H1 (cell line): Measurements from ENCODE around the gene CSTF2. TPM values are rescaled to one million over a fixed set of nuclear protein-coding genes. Genes with fewer than 3 reads are reported as not detected.

Source experiments
- CTCF ChIA-PET: fragments of 300-600 bp; sonication (Branson Sonifier 250); formaldehyde crosslinking; loops from one replicate; lab custom pipeline; 2021; ENCODE audit not compliant: partially characterized antibody; lab: Charles Lee
- POLR2A ChIA-PET: fragments of 300-600 bp; sonication (Branson Sonifier 250); formaldehyde crosslinking; loops from one replicate; lab custom pipeline; 2021; ENCODE audit warnings: inconsistent platforms; ENCODE audit not compliant: partially characterized antibody; lab: Charles Lee
- DNase-seq, 2 experiments: peaks; one replicate each; pipeline versions ENCODE4 v3.0.0 to v3.0.0-alpha.2; 2010 to 2022; ENCODE audit warnings: low spot score in 2 of 2, low read depth in 1 of 2, mixed read lengths in 1 of 2
- FAIRE-seq: peaks from 2 replicates; lab custom pipeline; 2011; peaks lifted over from hg19 to GRCh38; lab: Jason Lieb, UNC
- H2AFZ ChIP-seq: 2 replicates; pipeline ENCODE4 v1.8.1; 2012; ENCODE audit warnings: low read length, inconsistent platforms
- H2AK5ac ChIP-seq: 2 replicates; pipeline ENCODE4 v1.6.1; 2013; ENCODE audit warnings: low read depth, low read length
- H2BK120ac ChIP-seq: replicated peaks from 2 replicates; pipeline ENCODE3; 2013; ENCODE audit warnings: low read depth, low read length, inconsistent platforms
- H2BK12ac ChIP-seq: 2 replicates; pipeline ENCODE4 v1.6.1; 2013; ENCODE audit warnings: low read depth, low read length
- H2BK15ac ChIP-seq: 2 replicates; pipeline ENCODE4 v1.6.1; 2013; ENCODE audit warnings: low read length
- H2BK20ac ChIP-seq: 2 replicates; pipeline ENCODE4 v1.6.1; 2013; ENCODE audit warnings: low read length
- H2BK5ac ChIP-seq: 2 replicates; pipeline ENCODE4 v1.6.1; 2013; ENCODE audit warnings: low read depth, low read length
- H3K14ac ChIP-seq: 2 replicates; pipeline ENCODE4 v1.6.1; 2013; ENCODE audit warnings: inconsistent platforms; ENCODE audit not compliant: insufficient read length
- H3K18ac ChIP-seq: 2 replicates; pipeline ENCODE4 v1.6.1; 2013; ENCODE audit warnings: low read length; ENCODE audit errors: extremely low read depth
- H3K23ac ChIP-seq: 2 replicates; pipeline ENCODE4 v1.6.1; 2013; ENCODE audit warnings: inconsistent platforms; ENCODE audit not compliant: insufficient read length
- H3K23me2 ChIP-seq: 2 replicates; pipeline ENCODE4 v1.6.1; 2013; ENCODE audit warnings: low read depth, low read length
- H3K27ac ChIP-seq: 2 replicates; pipeline ENCODE4 v1.6.1; 2011; ENCODE audit warnings: low read depth, low read length, inconsistent platforms
- H3K27me3 ChIP-seq, 4 experiments: replicated peaks in 1 of 4; 1 replicate in 1 of 4; 2 replicates in 3 of 4; pipeline versions ENCODE4 v1.6.1 to v1.8.1; 2011 to 2013; ENCODE audit warnings: low read length in 3 of 4, mild to moderate bottlenecking in 3 of 4, inconsistent platforms in 2 of 4, mixed read lengths in 2 of 4, moderate library complexity in 1 of 4; ENCODE audit not compliant: control insufficient read depth in 3 of 4, insufficient read depth in 3 of 4; ENCODE audit errors: extremely low read depth in 1 of 4
- H3K36me3 ChIP-seq, 4 experiments: 2 replicates each; pipeline versions ENCODE4 v1.6.1 to v1.8.1; 2011 to 2013; ENCODE audit warnings: mild to moderate bottlenecking in 4 of 4, low read length in 3 of 4, moderate library complexity in 2 of 4, control low read depth in 1 of 4, inconsistent platforms in 1 of 4; ENCODE audit not compliant: insufficient read depth in 4 of 4, control insufficient read depth in 2 of 4
- H3K4ac ChIP-seq: replicated peaks from 2 replicates; pipeline ENCODE3; 2013; ENCODE audit warnings: low read length, low read depth, mixed read lengths, inconsistent platforms; ENCODE audit not compliant: insufficient read length
- H3K4me1 ChIP-seq, 4 experiments: replicated peaks in 1 of 4; 1 replicate in 1 of 4; 2 replicates in 3 of 4; pipeline versions ENCODE4 v1.6.1 to v1.8.1; 2011 to 2013; ENCODE audit warnings: low read length in 3 of 4, inconsistent platforms in 2 of 4, mixed read lengths in 1 of 4; ENCODE audit not compliant: insufficient read depth in 4 of 4, control insufficient read depth in 3 of 4
- H3K4me2 ChIP-seq, 2 experiments: 2 replicates each; pipeline versions ENCODE4 v1.6.1 to v1.8.1; 2011 to 2013; ENCODE audit warnings: low read depth in 2 of 2, low read length in 2 of 2, control low read depth in 1 of 2, inconsistent platforms in 1 of 2, mild to moderate bottlenecking in 1 of 2; ENCODE audit not compliant: insufficient read depth in 1 of 2
- H3K4me3 ChIP-seq, 4 experiments: fragments of 200-600, 300-600 bp in 1 of 4; sonication (generic), shearing (Covaris generic), sonication (Bioruptor Twin) in 1 of 4; 2 replicates each; pipeline versions ENCODE4 v1.5.1 to v1.8.1; 2011 to 2016; ENCODE audit warnings: low read length in 4 of 4, low read depth in 3 of 4, control low read depth in 2 of 4, inconsistent platforms in 2 of 4, mild to moderate bottlenecking in 2 of 4, mixed read lengths in 1 of 4, moderate library complexity in 1 of 4; ENCODE audit not compliant: insufficient read depth in 2 of 4; ENCODE audit errors: extremely low read depth in 1 of 4
- H3K56ac ChIP-seq: replicated peaks from 2 replicates; pipeline ENCODE3; 2013; ENCODE audit warnings: low read depth, mild to moderate bottlenecking, mixed read lengths, low read length, inconsistent platforms; ENCODE audit not compliant: insufficient read length
- H3K79me1 ChIP-seq: 2 replicates; pipeline ENCODE4 v1.6.1; 2013; ENCODE audit warnings: low read depth, low read length, control low read depth
- H3K79me2 ChIP-seq, 2 experiments: 2 replicates each; pipeline versions ENCODE4 v1.6.1 to v1.8.1; 2012 to 2013; ENCODE audit warnings: low read length in 2 of 2, mild to moderate bottlenecking in 2 of 2, inconsistent platforms in 1 of 2; ENCODE audit not compliant: insufficient read depth in 2 of 2, control insufficient read depth in 1 of 2
- H3K9ac ChIP-seq, 4 experiments: replicated peaks in 1 of 4; 1 replicate in 1 of 4; 2 replicates in 3 of 4; pipeline versions ENCODE4 v1.6.1 to v1.8.1; 2011 to 2013; ENCODE audit warnings: low read depth in 3 of 4, low read length in 3 of 4, control low read depth in 2 of 4, mild to moderate bottlenecking in 2 of 4, moderate library complexity in 2 of 4, inconsistent platforms in 1 of 4; ENCODE audit errors: extremely low read depth in 1 of 4
- H3K9me3 ChIP-seq, 2 experiments: 2 replicates each; pipeline versions ENCODE4 v1.6.1 to v1.8.1; 2012 to 2013; ENCODE audit warnings: mild to moderate bottlenecking in 2 of 2, moderate library complexity in 2 of 2, control low read depth in 1 of 2, inconsistent platforms in 1 of 2, low read depth in 1 of 2, low read length in 1 of 2, mixed read lengths in 1 of 2; ENCODE audit not compliant: insufficient read depth in 2 of 2
- H4K20me1 ChIP-seq, 2 experiments: replicated peaks in 1 of 2; 2 replicates each; pipeline versions ENCODE3 to v1.8.1; 2011 to 2013; ENCODE audit warnings: inconsistent platforms in 2 of 2, low read length in 2 of 2, mild to moderate bottlenecking in 1 of 2; ENCODE audit not compliant: insufficient read depth in 2 of 2, control insufficient read depth in 1 of 2
- H4K5ac ChIP-seq: 2 replicates; pipeline ENCODE4 v1.6.1; 2013; ENCODE audit warnings: low read length, low read depth, mixed read lengths, inconsistent platforms; ENCODE audit not compliant: insufficient read length
- H4K8ac ChIP-seq: 2 replicates; pipeline ENCODE4 v1.8.0; 2013; ENCODE audit warnings: mild to moderate bottlenecking, moderate library complexity, low read length, inconsistent platforms; ENCODE audit not compliant: insufficient read depth; ENCODE audit errors: extremely low read depth
- H4K91ac ChIP-seq: replicated peaks from 2 replicates; pipeline ENCODE3; 2013; ENCODE audit warnings: low read length, mixed read lengths, inconsistent platforms; ENCODE audit not compliant: insufficient read length
- EGR1 ChIP-seq: IDR thresholded peaks from 2 replicates; pipeline ENCODE4 v1.6.1; 2011; ENCODE audit warnings: low read depth, low read length, borderline replicate concordance
- JUND ChIP-seq: IDR thresholded peaks from 2 replicates; pipeline ENCODE4 v1.6.1; 2011; ENCODE audit warnings: mild to moderate bottlenecking, improper control_type of control experiment, low read length
- NANOG ChIP-seq: IDR thresholded peaks from 2 replicates; pipeline ENCODE4 v1.6.1; 2011; ENCODE audit warnings: low read length, low read depth, mild to moderate bottlenecking, inconsistent platforms; ENCODE audit not compliant: insufficient read depth, poor library complexity, severe bottlenecking
- SAP30 ChIP-seq: fragments of 300-600 bp; sonication (generic); IDR thresholded peaks from 2 replicates; pipeline ENCODE4 v1.7.1; 2012; ENCODE audit warnings: low read length, moderate library complexity, mild to moderate bottlenecking, inconsistent platforms; ENCODE audit not compliant: insufficient read depth, insufficient replicate concordance
- SP1 ChIP-seq: IDR thresholded peaks from 2 replicates; pipeline ENCODE4 v1.6.1; 2011; ENCODE audit warnings: low read depth, low read length
- WGBS, 2 experiments: shearing (Covaris generic) in 1 of 2; methylation state at CpG; one replicate each; pipeline versions ENCODE4 v1.1.6 to v1.1.7; 2013 to 2015; ENCODE audit warnings: low lambda C conversion rate in 2 of 2, mixed read lengths in 2 of 2, inconsistent platforms in 1 of 2, low coverage in 1 of 2, missing lambda C conversion rate in 1 of 2; ENCODE audit not compliant: insufficient replicate concordance in 2 of 2, insufficient coverage in 1 of 2, insufficient read length in 1 of 2; ENCODE audit errors: extremely low coverage in 1 of 2, missing lambda C conversion rate in 1 of 2; 5-methylcytosine and 5-hydroxymethylcytosine counted together
- polyA plus RNA-seq, 7 experiments: library from polyadenylated mRNA; depleted of rRNA in 3 of 7; stranded (reverse) in 5 of 7; unstranded in 2 of 7; fragments of >200 nt in 5 of 7; fragments of 200-250 nt in 2 of 7; gene quantifications; 1 replicate in 5 of 7; 2 replicates in 1 of 7; 4 replicates in 1 of 7; pipeline versions ENCODE4 v1.2.1 to v1.2.3, GENCODE V29; 2011 to 2013; ENCODE audit warnings: missing spikeins in 2 of 7, mixed read lengths in 2 of 7
- total RNA-seq: library from RNA; stranded (reverse); fragmentation: NEBNext Ultra II Directional; extraction: Animal tissue kit (Norgen Biotek cat#: 25700); gene quantifications from 2 replicates; pipeline ENCODE4 v1.2.1, GENCODE V29; 2021

Gene CSTF2
- total and polyA plus RNA-seq, 2 of the 8 experiments (the other 6 are each of a cell fraction or from before 2014, with no cell fraction given): 20.7 to 30.9 TPM

GRCh38 chrX:100797359-100797758 is 22.8 kb upstream of the CSTF2 start:
- no peak overlapping the region for H3K9ac ChIP-seq
- no peak overlapping the region for H3K4me3 ChIP-seq
- H2AK5ac ChIP-seq: no peak overlapping the region
- ChIA-PET POLR2A (no interaction called here), CTCF (no interaction called here)
- no peak overlapping the region for H3K18ac ChIP-seq
- no peaks in the 10 kb centered on the region for H3K9me3 ChIP-seq
- no peak overlapping the region for H4K5ac ChIP-seq
- H2BK5ac ChIP-seq: no peak overlapping the region
- no peak for FAIRE-seq
- no peak overlapping the region for H3K4ac ChIP-seq
- H3K23me2 ChIP-seq: no peaks in the 10 kb centered on the region
- no peaks in the 10 kb centered on the region for H3K36me3 ChIP-seq
- H3K27ac ChIP-seq: no peak overlapping the region
- no peaks in the 10 kb centered on the region for H3K4me1 ChIP-seq
- H3K23ac ChIP-seq: no peak overlapping the region
- no peaks in the 10 kb centered on the region for H3K79me2 ChIP-seq
- H2BK120ac ChIP-seq: no peak overlapping the region
- no peaks in the 10 kb centered on the region for H4K20me1 ChIP-seq
- H3K79me1 ChIP-seq: no peaks in the 10 kb centered on the region
- no peak overlapping the region for H4K8ac ChIP-seq
- H2BK20ac ChIP-seq: no peak overlapping the region
- no peak overlapping the region for H4K91ac ChIP-seq
- TF ChIP-seq SAP30: no peak
- no peak for TF ChIP-seq EGR1
- TF ChIP-seq JUND: no peak
- TF ChIP-seq SP1: no peak
- TF ChIP-seq NANOG: no peak
- H3K4me2 ChIP-seq: no peak overlapping the region
- WGBS, 2 experiments: 87% methylated on average over 4 of the region's 4 CpGs; no CpG with 5 or more reads in 1 of the 2 experiments
- H2BK15ac ChIP-seq: no peak overlapping the region
- no peak overlapping the region for H2AFZ ChIP-seq
- H3K14ac ChIP-seq: no peak overlapping the region
- no peak overlapping the region for H2BK12ac ChIP-seq
- H3K27me3 ChIP-seq: no peaks in the 10 kb centered on the region
- DNase-seq: no peak
- no peak overlapping the region for H3K56ac ChIP-seq
